Activated T-cell treated with anti-CD3 and anti-CD28 coated beads, Interleukin-2, amount 50 U/mL, for 72 hours (primary cell): ENCODE data around the gene TMEM170A. TPM values are rescaled to one million over a fixed set of nuclear protein-coding genes. Genes with fewer than 3 reads are reported as not detected.
"Not testable (repeated sequence)": the region's sequence is repeated elsewhere in the genome, so short reads cannot be mapped to it uniquely, and the experiment has no call there.

Experiments used
- ATAC-seq, 2 donors: fragments of 150-1000 bp; cut with Tn5 transposase; replicated peaks in 1 of 2; 2 replicates each; pipeline ENCODE4 v1.10.0; 2021; ENCODE audit warnings: moderate library complexity in 2 of 2, mild to moderate bottlenecking in 1 of 2
- DNase-seq, 2 donors: peaks; one replicate each; pipeline ENCODE4 v3.0.0; 2021 to 2022; ENCODE audit warnings: mixed read lengths in 1 of 2
- H3K27ac Mint-ChIP-seq: one replicate; pipeline ENCODE4 v1.8.0; 2022; ENCODE audit warnings: mild to moderate bottlenecking, moderate library complexity, mixed read lengths
- H3K27me3 Mint-ChIP-seq: one replicate; pipeline ENCODE4 v1.8.0; 2022; ENCODE audit warnings: low read depth, mixed read lengths
- H3K36me3 Mint-ChIP-seq, 2 donors: one replicate each; pipeline ENCODE4 v1.8.0; 2022; ENCODE audit warnings: mixed read lengths in 2 of 2, mild to moderate bottlenecking in 1 of 2; ENCODE audit not compliant: insufficient read depth in 2 of 2
- H3K4me1 Mint-ChIP-seq: one replicate; pipeline ENCODE4 v1.8.0; 2022; ENCODE audit warnings: low read depth, mixed read lengths
- H3K4me3 Mint-ChIP-seq, 2 donors: one replicate each; pipeline ENCODE4 v1.8.0; 2022; ENCODE audit warnings: mild to moderate bottlenecking in 2 of 2, mixed read lengths in 2 of 2, moderate library complexity in 2 of 2
- H3K9me3 Mint-ChIP-seq, 2 donors: one replicate each; pipeline ENCODE4 v1.8.0; 2022; ENCODE audit warnings: mixed read lengths in 2 of 2
- total RNA-seq, 2 donors: library from RNA; stranded (reverse); gene quantifications; one replicate each; pipeline ENCODE4 v1.2.3, GENCODE V29; 2022

The TMEM170A gene
- total RNA-seq, result 10 to 100 TPM; 34.8 to 34.9 TPM

GRCh38 chr16:75464122-75464918, at the start of gene TMEM170A:
TSS of gene TMEM170A (minus strand) at chr16:75464689. CDS start at chr16:75464600, 89 bp downstream.
- peaks cover 0 to 2% of the 10 kb centered on the region in 2 donors for H3K9me3 Mint-ChIP-seq
- DNase-seq, result peak; percentile 99 to 100
- H3K4me1 Mint-ChIP-seq, result peaks cover 49% of the 10 kb centered on the region
- H3K27me3 Mint-ChIP-seq, result no peaks in the 10 kb centered on the region
- peak; percentile 94 for ATAC-seq
- H3K4me3 Mint-ChIP-seq, result peak within 1 kb of the TSS; percentile 83 to 98
- H3K27ac Mint-ChIP-seq, result peak within 1 kb of the TSS; percentile 95
- H3K36me3 Mint-ChIP-seq, result peaks cover 6 to 12% of the 10 kb centered on the region in 2 donors

DNA sequence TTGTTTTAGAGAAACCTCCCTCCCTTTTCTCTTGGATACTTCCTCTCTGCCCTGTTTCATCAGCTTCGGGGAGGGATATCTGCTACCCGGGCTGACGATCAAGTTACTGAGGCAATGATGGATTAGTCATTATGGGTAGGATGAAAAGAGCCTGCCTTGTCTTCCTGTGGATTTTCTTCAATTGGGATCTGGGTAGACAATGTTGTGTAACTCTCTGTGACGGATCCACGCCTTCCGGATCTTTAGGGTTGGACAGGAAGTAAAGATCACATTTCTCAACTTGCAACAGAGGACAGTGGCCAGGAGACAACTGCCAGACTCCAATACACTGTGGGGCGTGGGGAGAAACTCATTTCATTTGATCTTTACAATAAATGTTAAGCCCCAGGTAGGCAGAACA, 42.1 kb upstream of the TMEM170A start:
- Mint-ChIP-seq H3K9me3 (no peaks in the 10 kb centered on the region), H3K27me3 (peaks cover 22% of the 10 kb centered on the region), H3K36me3 (no peaks in the 10 kb centered on the region), H3K27ac (no peak overlapping the region), H3K4me3 (no peak overlapping the region), H3K4me1 (peaks cover 10% of the 10 kb centered on the region)
- ATAC-seq (no peak), DNase-seq (no peak)

- DNase-seq (no peak), ATAC-seq (peak in 1 of 2 donors; percentile 21)
- Mint-ChIP-seq H3K9me3 (no peaks in the 10 kb centered on the region), H3K4me1 (peaks cover 10% of the 10 kb centered on the region), H3K36me3 (no peaks in the 10 kb centered on the region), H3K4me3 (no peak overlapping the region), H3K27me3 (peaks cover 22% of the 10 kb centered on the region), H3K27ac (no peak overlapping the region)
Observed at GRCh38 chr16:75506107-75506506, 41.6 kb upstream of the TMEM170A start.

DNA sequence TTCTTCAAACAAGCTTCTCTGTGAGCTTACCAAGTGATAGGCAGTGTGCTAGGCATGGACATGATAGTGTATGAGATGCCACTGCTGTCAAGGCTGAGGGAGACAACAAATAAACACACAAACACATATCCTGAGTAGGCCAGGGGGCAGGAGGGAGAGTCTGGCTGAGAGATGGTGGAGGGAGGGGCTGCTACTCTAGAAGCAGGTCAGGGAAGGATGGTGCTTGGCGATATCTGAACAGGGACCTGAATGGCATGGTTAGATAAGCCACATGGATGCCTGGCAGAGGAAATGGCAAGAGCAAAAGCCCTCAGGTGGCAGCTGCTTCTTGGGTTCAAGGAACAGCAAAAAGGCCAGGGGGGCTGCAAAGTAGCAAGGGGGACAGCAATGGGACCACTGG, 39.3 kb upstream of the TMEM170A start:
- DNase-seq, result no peak
- no peak overlapping the region for H3K27ac Mint-ChIP-seq
- H3K4me3 Mint-ChIP-seq, result no peak overlapping the region
- ATAC-seq, result no peak
- H3K36me3 Mint-ChIP-seq, result no peaks in the 10 kb centered on the region
- H3K9me3 Mint-ChIP-seq, result no peaks in the 10 kb centered on the region
- H3K4me1 Mint-ChIP-seq, result peaks cover 10% of the 10 kb centered on the region
- peaks cover 20% of the 10 kb centered on the region for H3K27me3 Mint-ChIP-seq

DNA sequence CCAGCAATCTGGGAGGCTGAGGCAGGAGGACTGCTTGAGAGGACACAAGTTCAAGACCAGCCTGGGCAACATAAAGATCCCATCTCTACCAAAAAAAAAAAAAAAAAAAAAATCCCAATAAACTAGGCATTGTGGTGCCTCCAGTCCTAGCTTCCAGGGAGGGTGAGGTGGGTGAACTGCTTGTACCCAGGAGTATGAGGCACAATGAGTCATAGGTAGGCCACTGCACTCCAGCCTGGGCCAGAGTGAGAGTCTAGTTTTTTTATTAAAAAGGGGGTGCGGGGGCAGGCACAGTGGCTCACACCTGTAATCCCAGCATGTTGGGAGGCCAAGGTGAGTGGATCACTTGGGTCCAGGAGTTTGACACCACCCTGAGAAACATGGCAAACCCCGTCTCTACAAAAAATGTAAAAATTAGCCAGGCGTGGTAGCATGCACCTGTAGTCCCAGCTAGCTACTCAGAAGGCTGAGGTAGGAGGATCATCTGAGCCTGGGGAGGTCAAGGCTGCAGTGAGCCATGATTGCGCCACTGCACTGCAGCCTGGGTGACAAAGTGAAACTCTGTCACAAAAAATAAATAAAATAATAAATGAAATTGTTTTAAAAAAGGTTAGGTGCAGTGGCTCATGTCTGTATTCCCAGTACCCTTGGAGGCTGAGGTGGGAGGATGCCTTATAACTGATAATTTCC, 38.6 kb upstream of the TMEM170A start:
- ATAC-seq, result no peak
- Mint-ChIP-seq H3K4me1 (peaks cover 10% of the 10 kb centered on the region), H3K27me3 (peaks cover 14% of the 10 kb centered on the region), H3K36me3 (no peaks in the 10 kb centered on the region), H3K27ac (no peak overlapping the region), H3K9me3 (no peaks in the 10 kb centered on the region), H3K4me3 (no peak overlapping the region)
- no peak for DNase-seq

DNA sequence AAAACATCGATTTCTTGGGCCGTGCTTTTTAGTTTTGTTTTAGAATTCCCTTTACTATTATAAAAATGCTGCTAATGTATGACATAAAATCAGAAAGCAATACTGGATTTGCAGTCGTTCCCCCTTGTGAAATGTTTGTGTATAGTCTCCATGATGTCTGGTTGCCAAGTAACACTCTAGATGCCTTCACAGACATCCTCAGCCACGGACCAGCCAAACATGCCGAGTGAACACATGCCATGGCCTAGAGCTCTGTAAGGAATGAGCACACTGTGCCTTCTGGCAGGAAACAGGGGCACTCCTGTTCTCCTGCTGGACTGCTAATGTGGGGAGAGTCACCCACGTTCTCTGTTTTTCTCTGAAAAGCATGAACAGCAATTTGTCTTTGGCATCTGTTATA, 37.3 kb upstream of the TMEM170A start:
- not testable (repeated sequence) for DNase-seq, H3K4me3 Mint-ChIP-seq, H3K9me3 Mint-ChIP-seq, ATAC-seq, H3K36me3 Mint-ChIP-seq, H3K27ac Mint-ChIP-seq
- peaks cover 10% of the 10 kb centered on the region for H3K4me1 Mint-ChIP-seq
- peaks cover 23% of the 10 kb centered on the region for H3K27me3 Mint-ChIP-seq

- ATAC-seq (no peak), DNase-seq (no peak)
- H3K36me3 Mint-ChIP-seq, result no peaks in the 10 kb centered on the region
- H3K4me1 Mint-ChIP-seq, result peaks cover 7% of the 10 kb centered on the region
- peaks cover 18% of the 10 kb centered on the region for H3K27me3 Mint-ChIP-seq
- no peaks in the 10 kb centered on the region for H3K9me3 Mint-ChIP-seq
- H3K4me3 Mint-ChIP-seq, result no peak overlapping the region
- no peak overlapping the region for H3K27ac Mint-ChIP-seq
Observed at GRCh38 chr16:75501359-75501758, 36.9 kb upstream of the TMEM170A start.

GRCh38 chr16:75498605-75499322, 34.3 kb upstream of the TMEM170A start:
- not testable (repeated sequence) for H3K9me3 Mint-ChIP-seq

GRCh38 chr16:75497558-75497957, 33.1 kb upstream of the TMEM170A start:
- no peak overlapping the region for H3K27ac Mint-ChIP-seq
- no peaks in the 10 kb centered on the region for H3K9me3 Mint-ChIP-seq
- no peak overlapping the region for H3K4me3 Mint-ChIP-seq
- ATAC-seq (no peak), DNase-seq (no peak)
- peaks cover 8% of the 10 kb centered on the region for H3K4me1 Mint-ChIP-seq
- H3K27me3 Mint-ChIP-seq, result peaks cover 22% of the 10 kb centered on the region
- no peaks in the 10 kb centered on the region for H3K36me3 Mint-ChIP-seq

More at GRCh38 chr16:75498605-75499322, 34.3 kb upstream of the TMEM170A start:
- H3K27me3 Mint-ChIP-seq, result peaks cover 22% of the 10 kb centered on the region
- not testable (repeated sequence) for ATAC-seq, H3K4me3 Mint-ChIP-seq, H3K27ac Mint-ChIP-seq, H3K4me1 Mint-ChIP-seq, H3K36me3 Mint-ChIP-seq, DNase-seq

DNA sequence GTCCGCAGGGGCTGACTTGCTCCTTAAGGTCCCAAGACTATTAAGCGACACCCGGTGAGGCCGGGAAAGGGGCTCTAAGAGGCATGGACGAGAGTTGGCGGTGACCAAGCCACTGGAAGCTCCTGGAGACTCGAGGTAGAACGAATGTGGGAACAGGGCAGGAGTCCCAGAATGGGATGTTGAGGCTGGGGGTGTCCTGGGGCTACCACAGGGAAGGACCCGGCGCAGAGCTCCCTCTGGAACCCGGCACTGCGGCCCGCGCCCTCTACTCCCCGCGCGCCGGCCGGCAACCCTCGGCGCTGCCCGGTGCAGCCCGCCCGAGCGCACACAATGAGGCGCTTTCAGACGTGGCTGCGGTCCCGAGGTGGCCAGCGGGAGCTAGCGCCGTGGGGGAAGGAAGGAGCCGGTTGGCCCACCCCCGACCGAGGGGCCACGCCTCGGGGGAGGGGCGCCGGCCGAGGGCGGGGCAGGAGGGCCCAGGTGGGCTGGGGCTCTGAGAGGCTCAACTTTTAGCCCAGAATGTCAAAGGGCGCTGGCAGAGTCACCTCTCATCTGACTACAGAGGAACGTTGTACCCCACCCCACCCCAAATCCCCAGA, 30.7 kb upstream of the TMEM170A start, which contains the start of gene CHST6:
Gene CHST6, minus strand, starts transcription at position 366 of the 599 bp plus-strand sequence. CDS start 15,613 bp downstream, outside the sequence.
- peak; percentile 82 to 87 for ATAC-seq
- Mint-ChIP-seq H3K27ac (no peak within 1 kb of the TSS), H3K9me3 (no peaks in the 10 kb centered on the region), H3K27me3 (peaks cover 22% of the 10 kb centered on the region), H3K4me3 (peak within 1 kb of the TSS; percentile 78 to 80), H3K4me1 (peaks cover 8% of the 10 kb centered on the region), H3K36me3 (no peaks in the 10 kb centered on the region)
- DNase-seq, result peak; percentile 40 to 52

GRCh38 chr16:75494661-75495075, 30.2 kb upstream of the TMEM170A start:
- Mint-ChIP-seq H3K9me3 (no peaks in the 10 kb centered on the region), H3K4me3 (peak overlapping the region; percentile 78 to 80), H3K36me3 (no peaks in the 10 kb centered on the region), H3K27ac (no peak overlapping the region), H3K4me1 (peaks cover 8% of the 10 kb centered on the region), H3K27me3 (peaks cover 22% of the 10 kb centered on the region)
- DNase-seq (no peak), ATAC-seq (no peak)

GRCh38 chr16:75494184-75494583, 29.7 kb upstream of the TMEM170A start:
- H3K27me3 Mint-ChIP-seq, result peaks cover 22% of the 10 kb centered on the region
- no peak for DNase-seq
- no peak overlapping the region for H3K27ac Mint-ChIP-seq
- H3K4me1 Mint-ChIP-seq, result peaks cover 8% of the 10 kb centered on the region
- ATAC-seq, result no peak
- peak overlapping the region; percentile 78 to 80 for H3K4me3 Mint-ChIP-seq
- no peaks in the 10 kb centered on the region for H3K36me3 Mint-ChIP-seq
- H3K9me3 Mint-ChIP-seq, result no peaks in the 10 kb centered on the region
